C4-2B (cell line): ENCODE data around the gene LRIG3.
A peak's percentile ranks its signal among the peaks of the same experiment; 100 is the strongest.

Source experiments
- H3K27ac ChIP-seq: fragments of 450-650 bp; 2 replicates; pipeline ENCODE4 v1.5.1; 2017
- CTCF ChIP-seq: fragments of 450-650 bp; conservative IDR thresholded peaks from 2 replicates; pipeline ENCODE4 v1.5.1; 2017; ENCODE audit warnings: mild to moderate bottlenecking
- ZFX ChIP-seq: fragments of 450-650 bp; IDR thresholded peaks from 2 replicates; pipeline ENCODE4 v1.6.1; 2017

LRIG3 gene

GRCh38 chr12:58927120-58927519 is 6.8 kb upstream of the LRIG3 start:
- H3K27ac ChIP-seq, result no peak overlapping the region
- TF ChIP-seq ZFX, result no peak

- TF ChIP-seq CTCF (no peak), ZFX (no peak)
- no peak overlapping the region for H3K27ac ChIP-seq
These were observed 6.3 kb upstream of the LRIG3 start for GRCh38 chr12:58926586-58926985.

DNA sequence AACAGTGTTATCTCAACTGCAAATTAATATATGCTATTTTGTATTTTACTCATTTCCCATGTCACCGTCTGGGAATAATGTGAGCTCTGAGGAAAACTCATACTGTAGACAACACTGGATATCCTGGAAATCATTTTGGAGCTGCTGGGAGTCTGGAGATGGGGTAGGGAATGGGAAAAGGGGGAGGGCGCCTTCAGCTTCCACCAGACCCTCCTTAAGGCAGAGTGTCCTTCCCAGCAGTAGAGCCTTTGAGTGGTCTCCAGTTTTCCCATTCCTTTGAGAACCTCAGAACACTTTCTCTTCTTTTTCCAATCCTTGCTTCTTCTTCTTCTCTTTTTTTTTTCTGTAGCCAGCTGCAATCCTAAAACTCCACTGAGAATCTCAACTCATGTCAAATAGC is 5.4 kb upstream of the LRIG3 start:
- no peak overlapping the region for H3K27ac ChIP-seq
- no peak for TF ChIP-seq CTCF
- TF ChIP-seq ZFX, result no peak

DNA sequence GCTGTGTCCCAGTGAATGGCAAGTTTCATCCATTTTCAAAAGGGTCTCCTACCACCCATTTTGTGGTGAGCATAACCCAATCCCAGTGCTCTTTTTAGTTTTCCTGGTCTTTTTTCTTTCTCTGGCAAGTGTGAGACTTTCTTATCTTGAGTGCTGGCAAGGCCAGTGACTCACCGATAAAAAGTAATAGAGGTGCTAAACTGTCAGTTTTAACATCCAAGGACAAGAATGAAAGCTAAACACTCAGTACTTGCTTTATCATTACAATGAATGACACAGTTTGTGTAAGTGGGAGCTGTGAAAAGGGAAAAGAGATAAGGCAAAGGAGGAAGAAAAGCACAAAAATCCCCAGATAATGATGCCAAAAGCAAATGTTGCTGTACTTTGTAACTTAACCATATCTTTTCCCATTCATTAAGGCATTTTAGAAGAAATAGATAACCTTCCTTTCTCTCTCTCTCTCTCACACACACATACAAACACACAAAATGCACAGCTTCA is 4.9 kb upstream of the LRIG3 start:
- no peak for TF ChIP-seq CTCF
- no peak for TF ChIP-seq ZFX
- H3K27ac ChIP-seq, result no peak overlapping the region

DNA sequence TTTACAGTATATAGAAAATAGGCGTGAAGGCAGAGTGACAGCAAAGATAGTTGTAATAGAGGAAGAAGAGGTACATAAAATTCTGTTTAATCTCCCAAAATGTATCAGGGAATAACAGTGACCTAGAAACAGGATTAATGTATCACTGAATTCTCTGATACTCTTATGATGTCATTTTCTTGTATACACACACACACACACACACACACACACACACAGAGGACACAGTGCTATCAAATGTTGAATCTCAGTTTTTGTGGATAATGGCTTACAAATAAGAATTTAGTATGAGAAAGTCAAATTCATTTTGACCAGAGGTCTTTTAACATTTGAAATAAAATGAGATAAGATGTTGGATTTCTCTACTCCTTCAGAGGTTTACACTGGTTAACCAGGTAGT is 4.3 kb upstream of the LRIG3 start:
- TF ChIP-seq ZFX (no peak), CTCF (no peak)
- H3K27ac ChIP-seq, result no peak overlapping the region

- no peak overlapping the region for H3K27ac ChIP-seq
- no peak for TF ChIP-seq CTCF
- no peak for TF ChIP-seq ZFX
These were observed 3.5 kb upstream of the LRIG3 start for GRCh38 chr12:58923781-58924180.

DNA sequence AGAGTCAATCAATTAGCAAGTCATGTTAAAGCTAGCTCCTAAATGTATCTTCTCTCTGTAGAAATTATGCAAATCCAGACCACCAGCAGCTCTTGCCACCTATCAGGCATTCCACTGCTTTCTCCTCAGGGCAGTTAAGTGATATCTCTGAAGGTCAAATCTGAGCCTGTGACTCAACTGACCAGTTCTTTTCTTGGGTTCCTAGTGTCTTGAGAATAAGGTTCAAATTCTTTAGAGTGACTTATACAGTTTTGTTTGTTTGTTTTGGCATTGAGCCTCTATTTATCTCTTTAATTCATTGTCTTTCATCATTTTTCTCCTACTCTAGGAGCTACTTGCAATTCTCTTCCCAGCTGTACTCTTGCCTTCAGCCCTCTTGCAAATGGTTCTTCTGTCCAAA is 2.5 kb upstream of the LRIG3 start:
- H3K27ac ChIP-seq, result no peak overlapping the region
- TF ChIP-seq ZFX, result no peak

DNA sequence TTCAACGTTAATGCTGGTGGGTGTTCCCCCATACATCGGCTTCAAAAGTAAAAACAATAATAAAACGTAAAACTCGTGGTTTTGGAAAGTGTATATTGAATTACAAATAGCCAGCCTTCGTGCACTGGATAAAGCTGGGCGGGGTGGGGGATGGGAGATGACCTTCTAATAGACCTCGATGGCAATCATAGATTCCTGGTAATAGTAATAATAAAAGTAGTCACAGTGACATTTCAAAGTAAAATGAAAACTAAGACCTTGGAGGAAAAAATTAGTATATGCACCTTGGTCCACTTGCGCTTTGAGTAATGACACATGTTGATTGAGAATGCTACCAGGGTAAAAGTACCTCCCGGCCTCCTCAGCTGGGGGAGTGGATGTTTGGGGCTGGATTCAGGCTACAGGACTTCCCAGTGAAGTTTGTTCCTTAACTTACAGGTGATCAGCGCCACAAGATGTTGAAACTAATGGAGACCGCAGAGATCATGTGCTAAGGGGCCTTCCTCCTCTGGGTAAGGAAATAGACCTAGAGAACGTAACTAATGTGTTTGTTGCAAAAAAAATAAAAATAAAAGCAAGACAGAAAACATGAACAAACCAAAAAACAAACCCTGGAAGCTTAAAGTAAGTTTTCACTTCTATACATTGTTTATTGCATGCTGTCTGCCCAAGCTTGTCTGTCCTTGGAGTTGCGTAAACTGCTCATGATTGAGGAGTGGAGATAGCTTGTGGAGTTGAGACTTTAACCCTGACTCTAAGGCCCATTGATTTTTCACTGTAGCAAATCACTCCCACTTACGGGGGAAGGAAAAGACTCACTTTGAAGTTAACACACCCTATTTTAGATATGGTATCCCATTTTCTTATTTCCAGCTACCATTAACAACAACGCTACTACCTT is 907 bp upstream of the LRIG3 start:
- TF ChIP-seq ZFX (no peak), CTCF (no peak)
- H3K27ac ChIP-seq, result peak overlapping the region; percentile 89; the same call in 1 of the 2 replicates
